GM20431 (cell line): Measurements from ENCODE around the gene SMIM30.
"Not testable (repeated sequence)": the region's sequence is repeated elsewhere in the genome, so short reads cannot be mapped to it uniquely, and the experiment has no call there.

Experiments
- in situ Hi-C: fragments of 300-500 bp; cut with MseI, MboI; formaldehyde crosslinking; loops from one replicate; pipeline ENCODE4 v1.15.0; 2020; ENCODE audit warnings: low sequenced_read_pairs; ENCODE audit not compliant: unreplicated experiment

Gene SMIM30, protein sequence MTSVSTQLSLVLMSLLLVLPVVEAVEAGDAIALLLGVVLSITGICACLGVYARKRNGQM

DNA sequence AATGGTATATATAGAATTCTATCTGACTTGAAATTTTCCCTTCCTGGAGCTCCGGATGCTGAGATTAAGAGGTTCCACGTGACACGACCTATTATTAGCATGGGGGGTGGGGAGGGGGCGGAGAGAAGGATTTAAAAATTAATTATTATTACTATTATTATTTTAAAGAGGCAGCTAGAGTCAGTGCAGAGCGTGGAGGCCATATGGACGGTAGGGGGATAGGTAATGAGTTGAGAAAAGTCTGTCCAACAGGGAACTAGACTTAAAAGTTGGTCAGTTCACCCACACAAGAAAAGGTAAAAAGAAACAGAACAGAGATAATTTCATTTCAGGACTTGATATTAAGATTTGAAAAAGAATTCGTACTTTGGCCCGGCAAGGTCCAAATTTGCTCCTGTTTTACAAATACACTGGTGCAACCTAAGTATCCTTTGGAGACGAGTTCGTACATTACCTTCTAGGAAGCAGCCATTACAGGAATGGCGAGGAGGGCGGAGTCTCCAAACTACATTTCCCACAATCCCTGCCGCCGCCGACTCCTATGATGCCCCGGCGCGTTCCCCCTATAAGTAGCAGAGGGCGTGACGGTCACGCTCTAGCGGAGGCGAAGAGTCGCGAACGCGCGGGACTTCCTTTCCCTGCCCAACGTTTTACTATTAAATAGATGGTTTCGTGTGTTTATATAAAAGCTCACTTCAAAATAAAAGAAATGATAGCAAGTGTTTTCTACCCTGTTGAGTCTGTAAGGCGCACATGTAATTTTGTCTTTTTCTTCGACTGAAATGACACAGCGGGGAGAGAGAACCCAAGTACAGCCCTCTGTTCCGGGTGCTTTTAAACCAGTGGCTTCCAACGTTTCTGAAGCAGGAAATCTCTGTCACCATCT is at the start of gene SMIM30:
TSS of gene SMIM30 (minus strand) at position 481 of the 886 bp plus-strand sequence. CDS start 976 bp downstream, outside the sequence.
- in situ Hi-C loops, result no loop called here

DNA sequence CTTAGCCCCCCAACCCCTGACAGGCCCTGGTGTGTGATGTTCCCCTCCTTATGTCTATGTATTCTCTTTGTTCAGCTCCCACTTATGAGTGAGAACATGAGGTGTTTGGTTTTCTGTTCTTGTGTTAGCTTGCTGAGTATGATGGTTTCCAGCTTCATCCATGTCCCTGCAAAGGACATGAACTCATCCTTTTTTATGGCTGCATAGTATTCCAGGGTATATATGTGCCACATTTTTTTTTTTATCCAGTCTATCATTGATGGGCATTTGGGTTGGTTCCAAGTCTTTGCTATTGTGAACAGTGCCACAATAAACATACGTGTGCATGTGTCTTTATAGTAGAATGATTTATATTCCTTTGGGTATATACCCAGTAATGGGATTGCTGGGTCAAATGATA is 47.8 kb upstream of the SMIM30 start:
- in situ Hi-C loops, result loop anchor here (25.0 kb wide), 1 partner anchor 246 kb away; no protein-coding TSS in a partner anchor

GRCh38 chr7:113161050-113161449 is 42.7 kb upstream of the SMIM30 start:
- in situ Hi-C loops, result loop anchor here (25.0 kb wide), 1 partner anchor 251 kb away; no protein-coding TSS in a partner anchor

DNA sequence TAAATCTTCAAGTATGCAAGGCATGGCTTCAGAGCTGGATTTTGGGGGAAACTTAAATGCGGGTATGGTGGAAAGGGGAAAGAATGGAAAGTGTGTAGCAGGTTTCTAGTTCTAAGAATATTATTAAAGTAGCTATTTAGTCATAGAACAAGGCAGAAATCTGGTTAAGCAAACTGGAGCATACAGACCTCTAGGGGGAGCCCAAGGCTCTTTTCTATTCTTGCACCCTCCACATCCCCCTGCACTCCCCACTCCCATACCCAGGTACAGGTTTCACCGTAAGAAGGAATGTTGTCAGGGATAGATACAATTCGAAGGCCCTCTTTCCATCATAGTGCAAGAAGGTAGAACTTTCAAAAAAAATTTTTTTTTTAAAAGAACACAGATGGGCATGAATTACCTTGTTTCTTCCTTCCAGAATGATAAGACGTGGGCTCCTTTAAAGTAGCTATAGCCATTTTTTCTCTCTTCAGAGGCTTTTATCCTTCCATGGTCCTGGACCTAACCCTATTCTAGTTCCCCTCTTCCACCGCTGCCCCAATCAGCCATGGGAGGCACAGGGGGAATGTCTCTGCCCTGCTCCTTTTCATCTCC is 41.5 kb upstream of the SMIM30 start:
- in situ Hi-C loops, result loop anchor here (25.0 kb wide), 1 partner anchor 252 kb away; no protein-coding TSS in a partner anchor

DNA sequence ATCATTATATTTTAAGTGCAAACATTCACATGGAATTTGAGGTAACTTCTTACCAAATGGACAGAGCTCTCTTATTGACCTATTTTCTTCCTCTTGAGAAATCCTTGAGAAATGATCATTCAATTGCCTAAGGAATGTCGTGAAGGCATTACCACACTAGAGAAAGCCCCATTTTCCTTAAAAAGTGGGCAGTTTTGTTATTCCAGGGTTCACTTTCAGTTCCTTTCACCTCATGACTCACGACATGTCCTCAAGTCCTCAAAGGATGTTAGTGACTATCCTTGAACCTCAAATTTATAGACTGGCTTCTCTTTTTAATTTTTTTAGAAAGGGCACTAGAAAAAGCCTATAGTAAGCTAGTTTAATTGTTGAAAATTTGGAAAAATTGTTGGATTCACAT is 40.4 kb upstream of the SMIM30 start:
- in situ Hi-C loops, result loop anchor here (25.0 kb wide), 1 partner anchor 254 kb away; no protein-coding TSS in a partner anchor

- in situ Hi-C loops, result loop anchor here (25.0 kb wide), 1 partner anchor 258 kb away; no protein-coding TSS in a partner anchor
Measured at GRCh38 chr7:113154117-113154516, 35.8 kb upstream of the SMIM30 start.

GRCh38 chr7:113144817-113145216 is 26.5 kb upstream of the SMIM30 start:
- in situ Hi-C loops, result no loop called here

- in situ Hi-C loops, result no loop called here
Measured at GRCh38 chr7:113143486-113144257, 25.3 kb upstream of the SMIM30 start.

- in situ Hi-C loops, result no loop called here
Measured at GRCh38 chr7:113142385-113143119, 24.2 kb upstream of the SMIM30 start.

GRCh38 chr7:113141803-113142202 is 23.4 kb upstream of the SMIM30 start:
- in situ Hi-C loops, result no loop called here

GRCh38 chr7:113140956-113141355 is 22.6 kb upstream of the SMIM30 start:
- in situ Hi-C loops, result no loop called here

DNA sequence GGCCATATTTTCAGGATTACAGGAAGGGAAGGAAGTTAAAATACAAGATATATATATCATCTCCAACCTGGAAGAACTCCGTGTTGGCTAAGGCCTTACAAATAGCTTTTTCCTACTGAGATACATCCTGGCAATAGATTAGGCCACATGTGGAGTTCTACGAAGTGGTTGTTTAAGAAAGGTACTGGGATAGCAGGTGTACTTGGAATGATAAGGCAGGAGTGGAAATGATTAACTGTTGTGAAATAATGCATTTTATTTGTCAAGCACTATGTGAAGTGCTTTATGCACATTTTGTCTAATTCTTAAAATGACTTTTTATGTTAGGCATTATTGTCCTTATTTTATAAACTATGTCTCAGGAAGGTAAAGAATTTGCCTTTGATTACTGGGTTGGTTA is 18.9 kb upstream of the SMIM30 start:
- in situ Hi-C loops, result no loop called here

DNA sequence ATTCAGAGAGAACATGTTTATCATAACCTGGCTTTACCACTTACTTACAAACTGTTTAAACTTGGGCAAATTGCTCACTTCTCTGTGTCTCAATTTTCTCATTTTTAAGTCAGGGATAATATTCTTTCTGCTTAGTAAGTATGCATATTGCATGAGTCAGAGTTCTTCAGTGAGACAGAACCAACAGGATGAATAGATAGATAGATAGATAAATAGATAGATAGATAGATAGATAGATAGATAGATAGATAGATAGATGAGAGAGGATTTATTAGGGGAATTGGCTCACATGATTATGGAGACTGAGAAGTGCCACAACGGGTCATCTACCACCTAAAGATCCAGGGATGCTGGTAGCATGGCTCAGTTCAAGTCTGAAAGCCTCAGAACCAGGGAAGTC is 15.7 kb upstream of the SMIM30 start:
- in situ Hi-C loops, result no loop called here

DNA sequence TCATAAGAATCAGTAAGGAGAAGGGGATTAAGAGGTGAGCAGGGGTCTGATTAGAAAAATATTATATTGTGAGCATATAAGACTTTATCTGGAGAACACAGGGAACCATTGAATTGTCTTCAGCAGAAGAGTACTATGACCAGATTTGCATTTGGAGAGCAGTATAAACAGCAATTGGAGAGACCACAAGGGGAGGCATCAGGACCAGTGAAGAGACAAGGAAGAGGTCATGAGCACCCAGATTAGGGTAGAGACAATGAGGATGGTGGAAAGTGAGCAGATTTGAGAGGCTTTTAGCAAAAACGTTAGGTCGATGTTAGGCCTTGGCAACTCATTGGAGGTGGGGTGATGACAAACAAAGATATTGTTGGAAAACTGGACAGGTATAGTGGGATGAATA is 13.0 kb upstream of the SMIM30 start:
- in situ Hi-C loops, result no loop called here

DNA sequence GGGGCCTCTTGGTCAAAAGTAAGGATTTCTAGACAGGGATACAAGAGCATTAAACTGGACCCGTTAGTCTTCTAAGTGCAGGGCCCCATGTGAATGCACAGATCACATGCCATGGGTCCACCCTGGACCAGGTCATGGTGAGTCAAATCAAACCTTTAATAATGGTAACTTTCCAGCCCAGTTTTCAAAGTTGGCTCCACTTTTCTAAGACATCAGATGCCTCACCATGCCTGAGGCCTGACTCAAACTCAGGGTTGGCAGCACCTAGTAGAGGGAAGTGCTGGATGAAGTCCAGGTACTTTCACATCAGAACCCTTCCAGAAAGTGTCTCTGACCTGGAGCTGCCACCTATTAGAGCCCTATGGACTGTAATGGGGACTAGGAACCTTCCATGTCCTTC is 9.7 kb upstream of the SMIM30 start:
- in situ Hi-C loops, result no loop called here

DNA sequence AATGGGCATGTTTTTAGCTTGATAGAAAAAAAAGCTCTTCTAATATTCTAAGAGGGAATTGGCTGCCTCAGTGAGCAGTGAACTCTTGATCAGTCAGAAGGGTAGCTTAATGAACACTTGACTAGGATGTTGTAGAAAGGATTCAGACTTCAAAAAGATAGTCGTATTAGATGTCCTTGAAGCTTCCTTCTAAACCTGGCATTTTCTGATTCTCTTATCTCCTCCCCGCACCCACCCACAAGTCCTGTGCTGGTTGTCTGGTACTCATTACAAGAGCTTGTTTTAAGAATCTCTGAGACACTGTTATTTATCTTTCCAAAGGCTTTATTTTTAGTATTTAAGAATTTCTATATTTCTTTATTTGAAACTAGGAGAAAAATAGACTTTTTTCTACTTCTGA is 7.4 kb upstream of the SMIM30 start:
- in situ Hi-C loops, result no loop called here

- in situ Hi-C loops, result no loop called here
Measured at GRCh38 chr7:113122744-113123143, 4.4 kb upstream of the SMIM30 start.

- in situ Hi-C loops, result no loop called here
Measured at GRCh38 chr7:113120647-113121046, 2.3 kb upstream of the SMIM30 start.

DNA sequence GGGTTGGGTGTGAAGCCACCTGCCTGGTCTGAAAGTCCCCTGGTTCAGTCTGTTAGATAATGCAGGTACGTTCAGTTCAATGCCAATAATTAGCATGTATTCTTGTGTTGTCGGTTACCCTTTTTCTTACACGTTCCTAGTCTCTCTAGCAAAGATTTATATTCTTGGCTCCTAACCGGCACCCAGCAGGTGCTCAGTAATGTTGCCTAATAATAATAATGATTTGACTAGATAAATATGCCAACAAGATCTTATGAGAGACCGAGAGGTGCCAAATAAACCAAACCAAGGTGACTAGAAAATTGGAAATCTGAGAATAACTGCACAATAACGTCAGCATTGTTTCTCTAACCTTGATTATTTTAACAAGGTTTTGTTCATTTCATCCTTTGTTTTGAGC is 1.1 kb upstream of the SMIM30 start:
- in situ Hi-C loops, result no loop called here

- in situ Hi-C loops, result not testable (repeated sequence)
Measured at GRCh38 chr7:113117374-113117774, 980 bp downstream of the SMIM30 start.
